Measurements from ENCODE around the gene FLT4.

The FLT4 gene

GRCh38 chr5:180603076-180603594 is 46.3 kb downstream of the FLT4 start:
- DNase-seq = no peak

- no peak for DNase-seq
These were observed 46.8 kb downstream of the FLT4 start for GRCh38 chr5:180602481-180603075.

- no peak for DNase-seq
These were observed 47.6 kb downstream of the FLT4 start for GRCh38 chr5:180601591-180602480.

- no peak for DNase-seq
These were observed 48.8 kb downstream of the FLT4 start for GRCh38 chr5:180600554-180601041.

- DNase-seq = no peak
These were observed 49.3 kb downstream of the FLT4 start for GRCh38 chr5:180599981-180600553.

- DNase-seq = no peak
These were observed 49.8 kb downstream of the FLT4 start for GRCh38 chr5:180599590-180599914.

GRCh38 chr5:180598797-180599589 is 50.4 kb downstream of the FLT4 start:
- DNase-seq = no peak

GRCh38 chr5:180598316-180598701 is 51.1 kb downstream of the FLT4 start:
- no peak for DNase-seq

GRCh38 chr5:180596668-180597231 is 52.6 kb downstream of the FLT4 start:
- no peak for DNase-seq

- DNase-seq = no peak
These were observed 53.2 kb downstream of the FLT4 start for GRCh38 chr5:180596115-180596667.

GRCh38 chr5:180595381-180596114 is 53.9 kb downstream of the FLT4 start:
- DNase-seq = no peak

GRCh38 chr5:180595046-180595379 is 54.4 kb downstream of the FLT4 start:
- DNase-seq = no peak

- no peak for DNase-seq
These were observed 54.9 kb downstream of the FLT4 start for GRCh38 chr5:180594311-180595045.

- DNase-seq = no peak
These were observed 55.8 kb downstream of the FLT4 start for GRCh38 chr5:180593446-180594206.

- no peak for DNase-seq
These were observed 57.2 kb downstream of the FLT4 start for GRCh38 chr5:180592176-180592575.

GRCh38 chr5:180591311-180591887 is 58.0 kb downstream of the FLT4 start, which contains the start of gene SCGB3A1:
Gene SCGB3A1 (minus strand): TSS chr5:180591499. CDS start chr5:180591462, 37 bp downstream.
- DNase-seq = peak; percentile 21

GRCh38 chr5:180590543-180591310 is 58.7 kb downstream of the FLT4 start:
- no peak for DNase-seq

GRCh38 chr5:180589771-180590542 is 59.4 kb downstream of the FLT4 start:
- no peak for DNase-seq

All from suppressor macrophage treated with lipopolysaccharide for 4 hours (primary cell).